BJ (cell line): Measurements from ENCODE around the gene PPP1R14C. TPM values are rescaled to one million over a fixed set of nuclear protein-coding genes. Genes with fewer than 3 reads are reported as not detected.

Experiments
- CTCF ChIA-PET: fragments of 350-600 bp; formaldehyde crosslinking; extraction: SDS; loops from one replicate; lab custom pipeline; 2021; ENCODE audit warnings: antibody characterized with exemption, inconsistent platforms; lab: Yijun Ruan, JAX
- POLR2A ChIA-PET: fragments of 300-600 bp; sonication (Branson Sonifier 250); formaldehyde crosslinking; extraction: SDS; loops from one replicate; lab custom pipeline; 2021; ENCODE audit warnings: antibody characterized with exemption; lab: Charles Lee
- DNase-seq: peaks from one replicate; pipeline ENCODE4 v3.0.0-alpha.2; 2011; ENCODE audit warnings: low read depth
- H3K27me3 ChIP-seq: 2 replicates; pipeline ENCODE4 v1.6.0; 2011; ENCODE audit warnings: low read length; ENCODE audit not compliant: control insufficient read depth, insufficient read depth
- H3K36me3 ChIP-seq: 2 replicates; pipeline ENCODE4 v1.5.1; 2011; ENCODE audit warnings: low read length; ENCODE audit not compliant: control insufficient read depth, insufficient read depth
- H3K4me3 ChIP-seq: 2 replicates; pipeline ENCODE4 v1.5.1; 2011; ENCODE audit warnings: low read depth, mild to moderate bottlenecking, control low read depth, low read length
- polyA plus RNA-seq: library from polyadenylated mRNA; depleted of rRNA; stranded (reverse); fragments of >200 nt; gene quantifications from 2 replicates; pipeline ENCODE4 v1.2.3, GENCODE V29; 2011
- TF ChIP-seq, protein P1 (sequence below): IDR thresholded peaks from 2 replicates; pipeline ENCODE4 v1.5.1; 2011; ENCODE audit warnings: low read depth, mild to moderate bottlenecking, control low read depth, inconsistent platforms, low read length, moderate library complexity; ENCODE audit not compliant: insufficient read depth

The PPP1R14C gene
- polyA plus RNA-seq, 1 experiment: 0.05 TPM

DNA sequence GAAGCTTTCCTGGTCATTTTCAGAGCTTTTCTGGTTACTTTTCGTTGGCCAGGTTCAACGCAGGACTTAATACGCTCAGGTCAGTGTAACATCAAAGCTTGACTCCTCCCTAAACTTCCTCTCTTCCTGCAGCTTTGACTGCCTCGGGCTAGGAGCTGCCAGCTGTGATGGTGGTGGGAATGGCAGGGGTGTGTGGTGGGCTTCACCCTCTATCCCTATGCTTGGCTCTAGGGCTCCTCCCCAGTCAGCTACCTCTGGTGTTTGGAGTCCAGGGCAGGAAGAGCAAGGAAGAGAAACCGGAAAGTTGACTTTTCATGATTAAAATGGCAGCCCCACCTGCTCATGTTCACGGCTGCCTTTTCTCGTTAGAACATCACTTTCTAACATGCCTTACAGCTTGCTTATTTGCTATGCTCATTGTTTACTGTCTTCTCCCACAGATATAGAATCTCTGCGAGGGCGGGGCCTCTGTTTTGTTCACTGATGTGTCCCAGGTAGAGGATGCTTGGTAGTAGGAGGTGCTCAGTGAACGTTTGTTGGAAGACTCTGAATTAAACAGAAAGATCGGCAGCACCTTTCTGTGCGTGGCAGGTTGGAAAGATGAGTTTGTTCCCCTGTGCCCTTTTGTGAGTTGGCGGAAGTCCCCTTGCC is 16.1 kb upstream of the PPP1R14C start:
- H3K36me3 ChIP-seq: no peaks in the 10 kb centered on the region
- CTCF ChIA-PET: no interaction called here
- TF ChIP-seq, protein P1, sequence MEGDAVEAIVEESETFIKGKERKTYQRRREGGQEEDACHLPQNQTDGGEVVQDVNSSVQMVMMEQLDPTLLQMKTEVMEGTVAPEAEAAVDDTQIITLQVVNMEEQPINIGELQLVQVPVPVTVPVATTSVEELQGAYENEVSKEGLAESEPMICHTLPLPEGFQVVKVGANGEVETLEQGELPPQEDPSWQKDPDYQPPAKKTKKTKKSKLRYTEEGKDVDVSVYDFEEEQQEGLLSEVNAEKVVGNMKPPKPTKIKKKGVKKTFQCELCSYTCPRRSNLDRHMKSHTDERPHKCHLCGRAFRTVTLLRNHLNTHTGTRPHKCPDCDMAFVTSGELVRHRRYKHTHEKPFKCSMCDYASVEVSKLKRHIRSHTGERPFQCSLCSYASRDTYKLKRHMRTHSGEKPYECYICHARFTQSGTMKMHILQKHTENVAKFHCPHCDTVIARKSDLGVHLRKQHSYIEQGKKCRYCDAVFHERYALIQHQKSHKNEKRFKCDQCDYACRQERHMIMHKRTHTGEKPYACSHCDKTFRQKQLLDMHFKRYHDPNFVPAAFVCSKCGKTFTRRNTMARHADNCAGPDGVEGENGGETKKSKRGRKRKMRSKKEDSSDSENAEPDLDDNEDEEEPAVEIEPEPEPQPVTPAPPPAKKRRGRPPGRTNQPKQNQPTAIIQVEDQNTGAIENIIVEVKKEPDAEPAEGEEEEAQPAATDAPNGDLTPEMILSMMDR: no peak
- POLR2A ChIA-PET: no interaction called here
- H3K4me3 ChIP-seq: no peak overlapping the region
- no peak for DNase-seq
- no peaks in the 10 kb centered on the region; the same call in 1 of the 2 replicates for H3K27me3 ChIP-seq

DNA sequence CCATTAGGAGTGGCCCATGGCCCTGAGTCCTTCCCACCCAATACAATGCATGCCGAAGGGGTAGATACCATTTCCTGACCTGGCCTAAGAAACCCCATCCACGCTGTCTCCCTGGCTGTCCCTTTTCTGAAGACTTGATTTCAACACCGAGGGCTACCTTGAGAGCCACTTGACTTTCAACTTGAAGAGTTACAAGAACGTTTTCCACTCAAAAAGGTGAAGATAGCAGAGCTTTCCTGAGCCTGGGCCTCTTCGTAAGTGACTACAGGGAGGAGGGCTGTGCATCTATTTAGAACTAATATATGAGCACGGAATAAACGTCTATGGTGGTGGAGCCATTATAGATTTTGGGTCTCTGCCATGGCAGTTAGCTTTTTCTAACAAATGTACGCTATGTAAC is 14.4 kb upstream of the PPP1R14C start:
- DNase-seq: no peak
- CTCF ChIA-PET: interaction anchor here (1.1 kb wide), 1 partner anchor 13 kb away, joined by 3 read pairs; no protein-coding TSS in a partner anchor
- Histone ChIP-seq H3K4me3 (no peak overlapping the region), H3K27me3 (no peaks in the 10 kb centered on the region; the same call in 1 of the 2 replicates), H3K36me3 (no peaks in the 10 kb centered on the region)
- TF ChIP-seq, protein P1: no peak
- POLR2A ChIA-PET: no interaction called here

DNA sequence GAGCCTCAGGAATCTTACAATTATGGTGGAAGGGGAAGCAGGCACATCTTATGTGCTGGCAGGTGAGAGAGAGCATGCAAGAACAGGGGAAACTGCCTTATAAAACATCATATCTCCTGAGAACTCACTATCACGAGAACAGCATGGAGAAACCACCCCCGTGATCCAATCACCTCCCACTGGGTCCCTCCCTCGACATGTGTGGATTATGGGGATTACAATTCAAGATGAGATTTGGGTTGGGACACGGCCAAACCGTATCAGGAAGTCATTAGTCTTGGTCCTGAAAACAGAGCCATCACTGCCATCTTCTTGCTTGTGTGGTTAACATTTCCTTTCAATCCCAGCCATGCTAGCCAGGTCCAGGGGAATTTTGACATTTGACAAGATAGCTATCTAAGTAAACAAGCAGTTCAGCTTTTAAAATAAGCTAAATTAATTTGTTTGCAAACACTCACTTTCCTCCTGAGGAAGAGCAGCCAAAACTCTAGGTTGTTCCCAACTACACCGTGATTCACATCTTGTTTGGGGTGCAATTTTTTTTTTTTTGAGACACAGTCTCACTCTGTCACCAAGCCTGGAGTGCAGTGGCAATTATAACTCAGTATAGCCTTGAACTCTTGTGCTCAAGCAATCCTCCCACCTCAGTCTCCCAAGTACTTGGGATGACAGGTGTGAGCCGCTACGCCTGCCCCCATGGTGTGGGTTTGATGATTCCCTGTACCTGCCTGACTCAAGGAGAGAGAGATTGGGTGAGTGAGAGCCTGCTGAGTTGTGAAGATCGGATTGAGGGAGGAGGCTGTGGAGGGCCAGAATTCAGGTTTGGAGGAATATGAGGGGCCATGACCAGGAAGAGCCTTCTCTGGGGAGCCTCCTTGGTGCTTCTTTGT is 13.0 kb upstream of the PPP1R14C start:
- Histone ChIP-seq H3K36me3 (no peaks in the 10 kb centered on the region), H3K27me3 (no peaks in the 10 kb centered on the region; the same call in 1 of the 2 replicates), H3K4me3 (no peak overlapping the region)
- TF ChIP-seq, protein P1: no peak
- POLR2A ChIA-PET: no interaction called here
- CTCF ChIA-PET: no interaction called here
- DNase-seq: no peak

DNA sequence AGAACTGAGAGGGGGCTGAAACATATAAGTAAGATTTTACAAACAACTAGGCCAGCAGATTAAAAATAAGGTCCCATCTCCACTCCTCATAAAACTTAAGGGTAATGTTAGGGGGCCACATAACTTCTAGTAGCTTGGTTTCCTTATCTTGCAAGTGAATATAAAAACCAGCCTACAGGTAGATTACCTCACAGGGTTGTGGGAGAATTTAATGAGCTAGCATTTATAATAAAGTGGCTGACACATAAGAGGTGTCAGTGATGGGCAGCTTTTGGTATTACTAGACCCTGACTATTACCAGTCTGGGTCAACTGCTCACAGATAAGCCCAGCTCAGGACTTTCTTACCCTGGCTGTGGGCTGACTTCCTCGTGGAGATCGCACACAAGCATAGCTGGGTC is 9.2 kb upstream of the PPP1R14C start:
- no peaks in the 10 kb centered on the region for H3K36me3 ChIP-seq
- H3K27me3 ChIP-seq: peaks cover 3% of the 10 kb centered on the region; the same call in 1 of the 2 replicates
- CTCF ChIA-PET: interaction anchor here (0.6 to 1.3 kb wide), 3 partner anchors 9 to 77 kb away, joined by 3 read pairs; no protein-coding TSS in a partner anchor
- POLR2A ChIA-PET: no interaction called here
- TF ChIP-seq, protein P1: no peak
- H3K4me3 ChIP-seq: no peak overlapping the region
- no peak for DNase-seq
